HEK293 (cell line): ENCODE results near the gene JAML.

Experiments used
- CTCF ChIA-PET: fragments of 350-600 bp; formaldehyde crosslinking; extraction: SDS; loops from one replicate; lab custom pipeline; 2021; ENCODE audit warnings: antibody characterized with exemption; lab: Yijun Ruan, JAX
- POLR2A ChIA-PET: fragments of 300-600 bp; formaldehyde crosslinking; extraction: SDS; loops from one replicate; lab custom pipeline; 2020; ENCODE audit warnings: antibody characterized with exemption, inconsistent platforms; lab: Yijun Ruan, JAX
- H3K27ac ChIP-seq: fragments of 200-500 bp; sonication (Bioruptor generic); 2 replicates; pipeline ENCODE4 v1.5.1; 2014; ENCODE audit warnings: low read depth, low read length, control low read depth, inconsistent platforms; ENCODE audit errors: extremely low read depth
- H3K36me3 ChIP-seq, 2 experiments: fragments of 200-500 bp in 1 of 2; sonication (Bioruptor generic) in 1 of 2; 1 replicate in 1 of 2; 2 replicates in 1 of 2; pipeline ENCODE4 v1.5.1; 2014 to 2017; ENCODE audit warnings: inconsistent platforms in 2 of 2, low read length in 2 of 2; ENCODE audit not compliant: control insufficient read depth in 2 of 2, insufficient read depth in 1 of 2
- H3K4me1 ChIP-seq: fragments of 200-500 bp; sonication (Bioruptor generic); 2 replicates; pipeline ENCODE4 v1.5.1; 2014; ENCODE audit warnings: mild to moderate bottlenecking, low read length, inconsistent platforms; ENCODE audit not compliant: control insufficient read depth, insufficient read depth
- H3K4me3 ChIP-seq: 2 replicates; pipeline ENCODE4 v1.5.1; 2011; ENCODE audit warnings: low read depth, mild to moderate bottlenecking, control low read depth, low read length, moderate library complexity
- H3K9me3 ChIP-seq: fragments of 200-500 bp; sonication (Bioruptor generic); 2 replicates; pipeline ENCODE4 v1.5.1; 2014; ENCODE audit warnings: low read depth, low read length, inconsistent platforms; ENCODE audit not compliant: control insufficient read depth, insufficient read depth
- ZBTB10 ChIP-seq: fragments of 450-650 bp; formaldehyde crosslinking; IDR thresholded peaks from 2 replicates; pipeline ENCODE4 v1.5.1; 2016; ENCODE audit warnings: missing biosample characterization, missing genetic modification characterization
- ZBTB21 ChIP-seq: fragments of 450-650 bp; formaldehyde crosslinking; IDR thresholded peaks from 2 replicates; pipeline ENCODE4 v1.5.1; 2017; ENCODE audit warnings: missing biosample characterization, missing genetic modification characterization
- ZNF112 ChIP-seq: fragments of 450-650 bp; formaldehyde crosslinking; IDR thresholded peaks from 2 replicates; pipeline ENCODE4 v1.5.0; 2017; ENCODE audit warnings: missing biosample characterization, missing genetic modification characterization
- ZNF114 ChIP-seq: fragments of 450-650 bp; formaldehyde crosslinking; IDR thresholded peaks from 2 replicates; pipeline ENCODE4 v1.5.0; 2017; ENCODE audit warnings: missing biosample characterization, missing genetic modification characterization
- ZNF302 ChIP-seq: fragments of 450-650 bp; formaldehyde crosslinking; IDR thresholded peaks from 2 replicates; pipeline ENCODE4 v1.5.1; 2016; ENCODE audit warnings: missing biosample characterization, missing genetic modification characterization, low read depth
- ZNF311 ChIP-seq: fragments of 450-650 bp; formaldehyde crosslinking; IDR thresholded peaks from 2 replicates; pipeline ENCODE4 v1.5.1; 2017; ENCODE audit warnings: missing biosample characterization, missing genetic modification characterization, borderline replicate concordance
- ZNF335 ChIP-seq: fragments of 450-650 bp; formaldehyde crosslinking; conservative IDR thresholded peaks from 2 replicates; pipeline ENCODE4 v1.5.1; 2016; ENCODE audit warnings: missing biosample characterization, missing genetic modification characterization
- ZNF510 ChIP-seq: fragments of 450-650 bp; formaldehyde crosslinking; IDR thresholded peaks from 2 replicates; pipeline ENCODE4 v1.5.1; 2018; ENCODE audit warnings: mild to moderate bottlenecking, missing genetic modification characterization, missing biosample characterization; ENCODE audit not compliant: insufficient replicate concordance
- ZNF580 ChIP-seq: fragments of 450-650 bp; formaldehyde crosslinking; IDR thresholded peaks from 2 replicates; pipeline ENCODE4 v1.5.1; 2016; ENCODE audit warnings: missing biosample characterization, missing genetic modification characterization
- ZNF664 ChIP-seq: fragments of 450-650 bp; formaldehyde crosslinking; IDR thresholded peaks from 2 replicates; pipeline ENCODE4 v1.5.1; 2016; ENCODE audit warnings: missing biosample characterization, missing genetic modification characterization
- ZSCAN30 ChIP-seq: fragments of 450-650 bp; IDR thresholded peaks from 2 replicates; pipeline ENCODE4 v1.5.1; 2018; ENCODE audit warnings: missing biosample characterization, mild to moderate bottlenecking, missing genetic modification characterization, moderate library complexity
- TF ChIP-seq, protein P1 (sequence below): fragments of 450-650 bp; formaldehyde crosslinking; IDR thresholded peaks from 2 replicates; pipeline ENCODE4 v1.5.1; 2016; ENCODE audit warnings: missing biosample characterization, missing genetic modification characterization
- TF ChIP-seq, protein P2 (sequence below): fragments of 450-650 bp; formaldehyde crosslinking; IDR thresholded peaks from 2 replicates; pipeline ENCODE4 v1.5.1; 2016; ENCODE audit warnings: missing biosample characterization, missing genetic modification characterization

The JAML gene

GRCh38 chr11:118152020-118152551 lies 72.7 kb downstream of the JAML start:
- Histone ChIP-seq H3K4me3 (peak overlapping the region; percentile 47), H3K36me3 (no peaks in the 10 kb centered on the region), H3K4me1 (no peaks in the 10 kb centered on the region), H3K27ac (no peak overlapping the region), H3K9me3 (no peaks in the 10 kb centered on the region)
- ChIA-PET POLR2A (interaction anchor here (0.9 to 2.2 kb wide), 3 partner anchors 9 to 28 kb away, joined by 3 to 7 read pairs (median 3); no protein-coding TSS in a partner anchor), CTCF (interaction anchor here (0.6 to 1.9 kb wide), 5 partner anchors 8 to 778 kb away, joined by 3 to 18 read pairs (median 4); no protein-coding TSS in a partner anchor)
- TF ChIP-seq ZNF664 (tag by site-specific recombination) (no peak), ZNF335 (tag by site-specific recombination) (0 out of 2 replicates have a peak, but pooled peaks have one; percentile 10)

DNA sequence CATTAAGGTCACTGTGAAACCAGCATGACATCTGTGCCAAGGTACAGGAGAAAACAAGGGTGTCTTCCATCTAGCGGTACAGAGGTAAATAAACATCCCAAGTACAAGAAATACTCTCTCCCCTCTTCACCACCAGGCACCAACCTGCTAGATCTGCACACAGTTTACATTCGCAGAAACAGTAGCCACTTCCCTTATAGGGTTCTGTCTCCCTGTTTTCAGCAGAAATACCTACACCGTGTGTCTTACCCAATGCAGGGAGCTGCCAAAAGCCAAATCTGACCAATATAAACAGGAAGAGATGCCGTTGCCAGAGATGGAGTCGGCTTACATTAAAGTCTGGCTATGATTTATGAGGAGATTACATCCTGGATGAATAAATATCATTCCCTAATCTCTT lies 73.4 kb downstream of the JAML start:
- ChIA-PET CTCF (interaction anchor here (0.7 kb wide), 1 partner anchor 9 kb away, joined by 3 read pairs; no protein-coding TSS in a partner anchor), POLR2A (no interaction called here)
- H3K4me3 ChIP-seq, result no peak overlapping the region

More for the DNA sequence above, 73.4 kb downstream of the JAML start:
- Histone ChIP-seq H3K27ac (no peak overlapping the region), H3K9me3 (no peaks in the 10 kb centered on the region), H3K36me3 (no peaks in the 10 kb centered on the region), H3K4me1 (no peaks in the 10 kb centered on the region)
- TF ChIP-seq ZNF510 (no peak), ZNF112 (no peak), ZNF114 (tag by site-specific recombination) (no peak), ZNF580 (no peak), ZBTB21 (tag by site-specific recombination) (no peak), ZBTB10 (tag by site-specific recombination) (no peak), ZSCAN30 (no peak), ZNF302 (no peak), ZNF311 (tag by site-specific recombination) (no peak)
- TF ChIP-seq, protein P1, sequence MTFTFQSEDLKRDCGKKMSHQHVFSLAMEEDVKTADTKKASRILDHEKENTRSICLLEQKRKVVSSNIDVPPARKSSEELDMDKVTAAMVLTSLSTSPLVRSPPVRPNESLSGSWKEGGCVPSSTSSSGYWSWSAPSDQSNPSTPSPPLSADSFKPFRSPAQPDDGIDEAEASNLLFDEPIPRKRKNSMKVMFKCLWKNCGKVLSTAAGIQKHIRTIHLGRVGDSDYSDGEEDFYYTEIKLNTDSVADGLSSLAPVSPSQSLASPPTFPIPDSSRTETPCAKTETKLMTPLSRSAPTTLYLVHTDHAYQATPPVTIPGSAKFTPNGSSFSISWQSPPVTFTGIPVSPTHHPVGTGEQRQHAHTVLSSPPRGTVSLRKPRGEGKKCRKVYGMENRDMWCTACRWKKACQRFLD (tag by site-specific recombination), result no peak
- TF ChIP-seq, protein P2, sequence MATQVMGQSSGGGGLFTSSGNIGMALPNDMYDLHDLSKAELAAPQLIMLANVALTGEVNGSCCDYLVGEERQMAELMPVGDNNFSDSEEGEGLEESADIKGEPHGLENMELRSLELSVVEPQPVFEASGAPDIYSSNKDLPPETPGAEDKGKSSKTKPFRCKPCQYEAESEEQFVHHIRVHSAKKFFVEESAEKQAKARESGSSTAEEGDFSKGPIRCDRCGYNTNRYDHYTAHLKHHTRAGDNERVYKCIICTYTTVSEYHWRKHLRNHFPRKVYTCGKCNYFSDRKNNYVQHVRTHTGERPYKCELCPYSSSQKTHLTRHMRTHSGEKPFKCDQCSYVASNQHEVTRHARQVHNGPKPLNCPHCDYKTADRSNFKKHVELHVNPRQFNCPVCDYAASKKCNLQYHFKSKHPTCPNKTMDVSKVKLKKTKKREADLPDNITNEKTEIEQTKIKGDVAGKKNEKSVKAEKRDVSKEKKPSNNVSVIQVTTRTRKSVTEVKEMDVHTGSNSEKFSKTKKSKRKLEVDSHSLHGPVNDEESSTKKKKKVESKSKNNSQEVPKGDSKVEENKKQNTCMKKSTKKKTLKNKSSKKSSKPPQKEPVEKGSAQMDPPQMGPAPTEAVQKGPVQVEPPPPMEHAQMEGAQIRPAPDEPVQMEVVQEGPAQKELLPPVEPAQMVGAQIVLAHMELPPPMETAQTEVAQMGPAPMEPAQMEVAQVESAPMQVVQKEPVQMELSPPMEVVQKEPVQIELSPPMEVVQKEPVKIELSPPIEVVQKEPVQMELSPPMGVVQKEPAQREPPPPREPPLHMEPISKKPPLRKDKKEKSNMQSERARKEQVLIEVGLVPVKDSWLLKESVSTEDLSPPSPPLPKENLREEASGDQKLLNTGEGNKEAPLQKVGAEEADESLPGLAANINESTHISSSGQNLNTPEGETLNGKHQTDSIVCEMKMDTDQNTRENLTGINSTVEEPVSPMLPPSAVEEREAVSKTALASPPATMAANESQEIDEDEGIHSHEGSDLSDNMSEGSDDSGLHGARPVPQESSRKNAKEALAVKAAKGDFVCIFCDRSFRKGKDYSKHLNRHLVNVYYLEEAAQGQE, result no peak
